Suprapubic skin (tissue), 3 donors: ENCODE measurements around the gene ACAD10.

Experiments
- CTCF ChIP-seq, 2 donors: fragments of 200-600 bp in 1 of 2; fragments of 450-650 bp in 1 of 2; sonication (generic) in 1 of 2; IDR thresholded peaks; one replicate each; pipeline ENCODE4 v1.5.1; 2016 to 2019; ENCODE audit warnings: antibody characterized with exemption in 2 of 2, mild to moderate bottlenecking in 1 of 2, moderate library complexity in 1 of 2
- POLR2AphosphoS5 ChIP-seq, 3 donors: sonication (generic); formaldehyde crosslinking; IDR thresholded peaks; one replicate each; pipeline ENCODE4 v1.6.1; 2017; ENCODE audit warnings: antibody characterized with exemption in 3 of 3

- TF ChIP-seq CTCF (IDR thresholded peaks at IDR 0.05) (no peak), POLR2AphosphoS5 (IDR thresholded peaks at IDR 0.05) (no peak)
Measured at GRCh38 chr12:111761706-111762105, 75.9 kb downstream of the ACAD10 start.
